Neural progenitor cell (in vitro differentiated cells): ENCODE data around the gene ACO2. TPM values are rescaled to one million over a fixed set of nuclear protein-coding genes. Genes with fewer than 3 reads are reported as not detected.

ENCODE experiments used
- DNase-seq: peaks from one replicate; pipeline ENCODE4 v3.0.0-alpha.2; 2016; ENCODE audit warnings: low spot score
- H2AFZ ChIP-seq: fragments of 200-600 bp; sonication (generic); replicated peaks from 2 replicates; pipeline ENCODE4 v1.6.1; 2016; ENCODE audit warnings: antibody characterized with exemption
- H3F3A ChIP-seq: fragments of 200-600 bp; sonication (generic); 2 replicates; pipeline ENCODE4 v1.6.1; 2016; ENCODE audit warnings: antibody characterized with exemption, low read depth
- H3K27ac ChIP-seq: fragments of 200-600 bp; sonication (generic); 2 replicates; pipeline ENCODE4 v1.5.1; 2016; ENCODE audit warnings: mild to moderate bottlenecking
- H3K27me3 ChIP-seq: fragments of 200-600 bp; sonication (generic); 2 replicates; pipeline ENCODE4 v1.6.1; 2016; ENCODE audit warnings: mild to moderate bottlenecking, moderate library complexity
- H3K36me3 ChIP-seq: fragments of 200-600 bp; sonication (generic); 2 replicates; pipeline ENCODE4 v1.5.1; 2016
- H3K4me1 ChIP-seq: fragments of 200-600 bp; sonication (generic); 2 replicates; pipeline ENCODE4 v1.6.1; 2016; ENCODE audit warnings: mixed run types
- H3K4me2 ChIP-seq: fragments of 200-600 bp; sonication (generic); 2 replicates; pipeline ENCODE4 v1.6.1; 2016
- H3K4me3 ChIP-seq: fragments of 200-600 bp; sonication (generic); 2 replicates; pipeline ENCODE4 v1.5.1; 2016
- H3K79me2 ChIP-seq: fragments of 200-600 bp; sonication (generic); 2 replicates; pipeline ENCODE4 v1.6.1; 2016; ENCODE audit warnings: low read depth
- H3K9ac ChIP-seq: fragments of 200-600 bp; sonication (generic); 2 replicates; pipeline ENCODE4 v1.6.1; 2016
- H3K9me3 ChIP-seq: fragments of 200-600 bp; sonication (generic); 2 replicates; pipeline ENCODE4 v1.5.1; 2016; ENCODE audit warnings: low read depth
- H4K20me1 ChIP-seq: fragments of 200-600 bp; sonication (generic); 2 replicates; pipeline ENCODE4 v1.6.1; 2016; ENCODE audit warnings: low read depth
- H3K27ac Mint-ChIP-seq: 3 replicates; pipeline ENCODE4 v1.8.0; 2021; ENCODE audit warnings: mixed read lengths
- H3K27me3 Mint-ChIP-seq: 2 replicates; pipeline ENCODE4 v1.8.0; 2022; ENCODE audit warnings: low read depth, mild to moderate bottlenecking, inconsistent platforms, moderate library complexity, mixed read lengths; ENCODE audit not compliant: insufficient read depth
- H3K36me3 Mint-ChIP-seq: 3 replicates; pipeline ENCODE4 v1.8.0; 2021; ENCODE audit warnings: mixed read lengths
- H3K4me1 Mint-ChIP-seq: 3 replicates; pipeline ENCODE4 v1.8.0; 2021; ENCODE audit warnings: mixed read lengths
- H3K4me3 Mint-ChIP-seq: 3 replicates; pipeline ENCODE4 v1.8.0; 2021; ENCODE audit warnings: mild to moderate bottlenecking, moderate library complexity, mixed read lengths
- H3K9me3 Mint-ChIP-seq: 3 replicates; pipeline ENCODE4 v1.8.0; 2020; ENCODE audit warnings: mixed read lengths
- EZH2 ChIP-seq: fragments of 200-600 bp; sonication (generic); IDR thresholded peaks from 2 replicates; pipeline ENCODE4 v1.6.1; 2017; ENCODE audit warnings: antibody characterized with exemption, mild to moderate bottlenecking, moderate library complexity
- EZH2phosphoT487 ChIP-seq: fragments of 200-600 bp; sonication (generic); IDR thresholded peaks from 2 replicates; pipeline ENCODE4 v1.6.1; 2017; ENCODE audit warnings: antibody characterized with exemption
- total RNA-seq: library from RNA; depleted of rRNA; stranded (reverse); fragments of >200 nt; gene quantifications from 2 replicates; pipeline ENCODE4 v1.2.3, GENCODE V29; 2015; ENCODE audit warnings: low replicate concordance
- TF ChIP-seq, protein P1 (sequence below): fragments of 200-600 bp; sonication (generic); IDR thresholded peaks from 2 replicates; pipeline ENCODE4 v1.5.1; 2017; ENCODE audit warnings: antibody characterized with exemption, mild to moderate bottlenecking

The ACO2 gene
- total RNA-seq, 1 donor from 2014 or later = 36.6 TPM

GRCh38 chr22:41564563-41564962 is 95.6 kb downstream of the ACO2 start:
- DNase-seq = no peak
- H3K27ac ChIP-seq = no peak overlapping the region
- H3K4me1 Mint-ChIP-seq = peaks cover 59% of the 10 kb centered on the region
- no peak for TF ChIP-seq EZH2phosphoT487
- TF ChIP-seq EZH2 = no peak
- TF ChIP-seq, protein P1, sequence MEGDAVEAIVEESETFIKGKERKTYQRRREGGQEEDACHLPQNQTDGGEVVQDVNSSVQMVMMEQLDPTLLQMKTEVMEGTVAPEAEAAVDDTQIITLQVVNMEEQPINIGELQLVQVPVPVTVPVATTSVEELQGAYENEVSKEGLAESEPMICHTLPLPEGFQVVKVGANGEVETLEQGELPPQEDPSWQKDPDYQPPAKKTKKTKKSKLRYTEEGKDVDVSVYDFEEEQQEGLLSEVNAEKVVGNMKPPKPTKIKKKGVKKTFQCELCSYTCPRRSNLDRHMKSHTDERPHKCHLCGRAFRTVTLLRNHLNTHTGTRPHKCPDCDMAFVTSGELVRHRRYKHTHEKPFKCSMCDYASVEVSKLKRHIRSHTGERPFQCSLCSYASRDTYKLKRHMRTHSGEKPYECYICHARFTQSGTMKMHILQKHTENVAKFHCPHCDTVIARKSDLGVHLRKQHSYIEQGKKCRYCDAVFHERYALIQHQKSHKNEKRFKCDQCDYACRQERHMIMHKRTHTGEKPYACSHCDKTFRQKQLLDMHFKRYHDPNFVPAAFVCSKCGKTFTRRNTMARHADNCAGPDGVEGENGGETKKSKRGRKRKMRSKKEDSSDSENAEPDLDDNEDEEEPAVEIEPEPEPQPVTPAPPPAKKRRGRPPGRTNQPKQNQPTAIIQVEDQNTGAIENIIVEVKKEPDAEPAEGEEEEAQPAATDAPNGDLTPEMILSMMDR = no peak
- no peaks in the 10 kb centered on the region for H3F3A ChIP-seq
- no peak overlapping the region for H3K4me3 Mint-ChIP-seq
- H3K36me3 Mint-ChIP-seq = no peaks in the 10 kb centered on the region
- no peaks in the 10 kb centered on the region for H3K27me3 ChIP-seq
- H3K27ac Mint-ChIP-seq = no peak overlapping the region
- no peak overlapping the region for H3K4me2 ChIP-seq
- peaks cover 16% of the 10 kb centered on the region for H3K27me3 Mint-ChIP-seq
- H3K9me3 Mint-ChIP-seq = peaks cover 2% of the 10 kb centered on the region
- H3K36me3 ChIP-seq = no peaks in the 10 kb centered on the region
- H3K4me3 ChIP-seq = no peak overlapping the region
- no peaks in the 10 kb centered on the region for H3K79me2 ChIP-seq
- H4K20me1 ChIP-seq = no peaks in the 10 kb centered on the region
- no peaks in the 10 kb centered on the region for H3K9me3 ChIP-seq
- peaks cover 12% of the 10 kb centered on the region for H3K4me1 ChIP-seq
- no peak overlapping the region for H3K9ac ChIP-seq
- no peak overlapping the region for H2AFZ ChIP-seq

GRCh38 chr22:41565403-41566054 is 96.6 kb downstream of the ACO2 start:
- peaks cover 2% of the 10 kb centered on the region for H3K9me3 Mint-ChIP-seq
- Histone ChIP-seq H4K20me1 (no peaks in the 10 kb centered on the region), H3K4me2 (no peak overlapping the region), H2AFZ (no peak overlapping the region), H3K9ac (no peak overlapping the region), H3K27me3 (no peaks in the 10 kb centered on the region), H3K27ac (no peak overlapping the region), H3K79me2 (no peaks in the 10 kb centered on the region), H3F3A (no peaks in the 10 kb centered on the region), H3K4me1 (peaks cover 6% of the 10 kb centered on the region), H3K4me3 (no peak overlapping the region), H3K36me3 (no peaks in the 10 kb centered on the region), H3K9me3 (no peaks in the 10 kb centered on the region)
- H3K27me3 Mint-ChIP-seq = peaks cover 17% of the 10 kb centered on the region
- no peak for DNase-seq
- peaks cover 50% of the 10 kb centered on the region for H3K4me1 Mint-ChIP-seq
- H3K27ac Mint-ChIP-seq = peak overlapping the region; percentile 85
- TF ChIP-seq, protein P1 = no peak
- TF ChIP-seq EZH2 = no peak
- TF ChIP-seq EZH2phosphoT487 = no peak
- no peaks in the 10 kb centered on the region for H3K36me3 Mint-ChIP-seq
- H3K4me3 Mint-ChIP-seq = peak overlapping the region; percentile 36

DNA sequence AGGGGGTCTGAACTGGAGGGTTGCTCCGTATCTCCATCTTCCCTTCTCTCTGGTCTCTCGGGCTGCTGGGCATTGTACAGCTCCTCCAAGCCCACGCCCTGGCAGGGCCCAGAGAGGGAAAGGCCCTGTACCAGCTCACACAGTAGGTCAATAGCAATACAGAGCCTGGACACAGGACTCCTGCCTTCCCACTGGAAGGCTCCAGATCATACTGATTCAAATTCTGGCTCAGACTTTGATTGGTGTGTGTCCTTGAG is 98.5 kb downstream of the ACO2 start:
- TF ChIP-seq EZH2phosphoT487 (no peak), EZH2 (no peak)
- TF ChIP-seq, protein P1 = no peak
- H3K4me1 Mint-ChIP-seq = peaks cover 31% of the 10 kb centered on the region

More for the DNA sequence above, 98.5 kb downstream of the ACO2 start:
- Histone ChIP-seq H3K36me3 (no peaks in the 10 kb centered on the region), H3K9ac (no peak overlapping the region), H3K9me3 (no peaks in the 10 kb centered on the region), H3K27ac (no peak overlapping the region), H4K20me1 (no peaks in the 10 kb centered on the region), H3K79me2 (no peaks in the 10 kb centered on the region), H3K4me2 (no peak overlapping the region), H3K4me1 (no peaks in the 10 kb centered on the region), H2AFZ (no peak overlapping the region), H3F3A (no peaks in the 10 kb centered on the region), H3K27me3 (no peaks in the 10 kb centered on the region), H3K4me3 (no peak overlapping the region)
- H3K4me3 Mint-ChIP-seq = no peak overlapping the region
- H3K9me3 Mint-ChIP-seq = no peaks in the 10 kb centered on the region
- DNase-seq = no peak
- H3K27me3 Mint-ChIP-seq = peaks cover 11% of the 10 kb centered on the region
- no peaks in the 10 kb centered on the region for H3K36me3 Mint-ChIP-seq
- peak overlapping the region; percentile 57 for H3K27ac Mint-ChIP-seq
